Mammary epithelial cell (primary cell): ENCODE measurements around the gene SNTB2.

Experiments
- CTCF ChIP-seq, 2 donors: IDR thresholded peaks in 1 of 2; conservative IDR thresholded peaks in 1 of 2; 2 replicates each; pipeline ENCODE4 v1.5.1; 2011 to 2012; ENCODE audit warnings: inconsistent platforms in 2 of 2, low read length in 2 of 2, mild to moderate bottlenecking in 2 of 2, control low read depth in 1 of 2, low read depth in 1 of 2; ENCODE audit not compliant: insufficient read depth in 1 of 2; ENCODE audit errors: extremely low read depth in 1 of 2
- EZH2 ChIP-seq: IDR thresholded peaks from 2 replicates; pipeline ENCODE4 v1.6.1; 2012; ENCODE audit warnings: low read length, inconsistent platforms, borderline replicate concordance

GRCh38 chr16:69180011-69180338, 7.0 kb upstream of the SNTB2 start:
- TF ChIP-seq CTCF (conservative IDR thresholded peaks at IDR 0.05 in 1 of 2, IDR thresholded peaks at IDR 0.05 in 1 of 2; ENCODE audit: extremely low read depth in 1 of 2, insufficient read depth in 1 of 2, low read depth in 1 of 2, low read length in 2 of 2): no peak
- TF ChIP-seq EZH2: no peak
